C4-2B (cell line): Measurements from ENCODE around the gene CTDSP2.
A peak's percentile ranks its signal among the peaks of the same experiment; 100 is the strongest.
"Not testable (repeated sequence)": the region's sequence is repeated elsewhere in the genome, so short reads cannot be mapped to it uniquely, and the experiment has no call there.

Experiments used
- H3K27ac ChIP-seq: fragments of 450-650 bp; 2 replicates; pipeline ENCODE4 v1.5.1; 2017
- CTCF ChIP-seq: fragments of 450-650 bp; conservative IDR thresholded peaks from 2 replicates; pipeline ENCODE4 v1.5.1; 2017; ENCODE audit warnings: mild to moderate bottlenecking
- ZFX ChIP-seq: fragments of 450-650 bp; IDR thresholded peaks from 2 replicates; pipeline ENCODE4 v1.6.1; 2017

CTDSP2 gene

GRCh38 chr12:57777911-57778310, 68.6 kb downstream of the CTDSP2 start:
- no peak overlapping the region for H3K27ac ChIP-seq
- TF ChIP-seq CTCF (no peak), ZFX (no peak)

GRCh38 chr12:57777367-57777766, 69.2 kb downstream of the CTDSP2 start:
- H3K27ac ChIP-seq: no peak overlapping the region
- no peak for TF ChIP-seq CTCF
- TF ChIP-seq ZFX: no peak

GRCh38 chr12:57776247-57776587, 70.3 kb downstream of the CTDSP2 start:
- TF ChIP-seq CTCF (no peak; the same call in 1 of the 2 replicates), ZFX (no peak)
- H3K27ac ChIP-seq: no peak overlapping the region

GRCh38 chr12:57775563-57776246, 70.8 kb downstream of the CTDSP2 start:
- no peak; the same call in 1 of the 2 replicates for TF ChIP-seq CTCF
- no peak for TF ChIP-seq ZFX
- H3K27ac ChIP-seq: no peak overlapping the region

- H3K27ac ChIP-seq: no peak overlapping the region
- TF ChIP-seq CTCF (no peak), ZFX (no peak)
These were observed 71.5 kb downstream of the CTDSP2 start for GRCh38 chr12:57775044-57775443.

GRCh38 chr12:57774634-57775033, 71.9 kb downstream of the CTDSP2 start:
- not testable (repeated sequence) for H3K27ac ChIP-seq

GRCh38 chr12:57772429-57773322, 73.9 kb downstream of the CTDSP2 start, which contains the start of gene EEF1AKMT3:
Gene EEF1AKMT3, plus strand, starts transcription at chr12:57772614. Its CDS starts 111 bp downstream, at chr12:57772725.
- TF ChIP-seq CTCF (no peak), ZFX (peak; percentile 60; the same call in 1 of the 2 replicates)
- H3K27ac ChIP-seq: peak within 1 kb of the TSS; percentile 97
